ENCODE results near the gene SLC26A3. TPM values are rescaled to one million over a fixed set of nuclear protein-coding genes. Genes with fewer than 3 reads are reported as not detected.

The SLC26A3 gene
- total RNA-seq, 1 donor from 2014 or later, result not detected

DNA sequence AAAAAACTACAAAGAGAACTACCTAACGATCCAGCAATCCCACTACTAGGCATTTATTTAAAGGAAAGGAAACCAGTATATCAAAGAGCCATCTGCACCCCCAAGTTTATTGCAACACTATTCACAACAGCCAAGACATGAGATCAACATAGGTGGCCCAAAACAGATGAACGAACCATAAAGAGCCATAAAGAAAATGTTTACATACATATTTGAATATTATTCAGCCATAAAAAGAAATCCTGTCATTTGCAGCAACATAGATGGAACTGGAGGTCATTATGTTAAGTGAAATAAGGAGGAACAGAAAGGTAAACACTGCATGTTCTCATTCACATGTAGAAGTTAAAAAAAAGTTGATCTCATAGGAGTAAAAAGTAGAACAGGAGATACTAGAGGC is 15.6 kb upstream of the SLC26A3 start:
- Histone ChIP-seq H3K27me3 (ENCODE audit: control insufficient read depth in 3 of 3, insufficient read depth in 3 of 3, low read length in 3 of 3) (no peaks in the 10 kb centered on the region), H3K4me3 (ENCODE audit: low read length in 3 of 3) (no peak overlapping the region), H3K27ac (ENCODE audit: low read depth, low read length) (no peak overlapping the region), H3K9me3 (ENCODE audit: control insufficient read depth in 3 of 3, low read length in 3 of 3) (no peaks in the 10 kb centered on the region), H3K9ac (ENCODE audit: low read depth in 1 of 3, low read length in 3 of 3) (no peak overlapping the region), H3K4me1 (ENCODE audit: control insufficient read depth in 3 of 3, insufficient read depth in 3 of 3, low read length in 3 of 3) (no peaks in the 10 kb centered on the region), H3K36me3 (ENCODE audit: control insufficient read depth in 3 of 3, insufficient read depth in 3 of 3, low read length in 3 of 3) (no peaks in the 10 kb centered on the region)

DNA sequence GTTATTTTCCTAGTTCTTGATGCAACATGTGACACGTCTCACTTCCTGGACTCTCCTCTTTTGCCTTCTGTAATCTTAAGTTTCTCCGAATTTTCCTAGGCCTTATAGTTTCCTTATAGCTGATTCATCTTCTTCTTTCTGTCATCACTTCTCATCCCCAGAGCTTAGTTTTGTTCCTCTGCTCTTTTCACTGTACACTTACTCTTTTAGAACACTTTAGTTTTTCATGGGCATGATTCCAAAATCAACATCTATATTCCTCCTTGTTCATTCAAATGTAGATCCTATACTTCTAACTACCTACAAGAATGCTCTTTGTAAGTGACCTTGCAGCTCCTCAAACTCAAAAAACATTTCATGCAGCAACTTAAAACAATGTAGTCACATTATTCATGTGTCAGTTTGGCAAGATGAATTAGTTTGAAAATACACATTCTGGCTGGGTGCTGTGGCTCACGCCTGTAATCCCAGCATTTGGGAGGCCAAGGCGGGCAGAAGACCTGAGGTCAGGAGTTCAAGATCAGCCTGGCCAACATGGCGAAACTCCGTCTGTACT is 13.1 kb upstream of the SLC26A3 start:
- H3K36me3 ChIP-seq (ENCODE audit: control insufficient read depth in 3 of 3, insufficient read depth in 3 of 3, low read length in 3 of 3), result no peaks in the 10 kb centered on the region
- no peaks in the 10 kb centered on the region for H3K4me1 ChIP-seq (ENCODE audit: control insufficient read depth in 3 of 3, insufficient read depth in 3 of 3, low read length in 3 of 3)
- no peaks in the 10 kb centered on the region for H3K27me3 ChIP-seq (ENCODE audit: control insufficient read depth in 3 of 3, insufficient read depth in 3 of 3, low read length in 3 of 3)
- no peaks in the 10 kb centered on the region for H3K9me3 ChIP-seq (ENCODE audit: control insufficient read depth in 3 of 3, low read length in 3 of 3)
- H3K27ac ChIP-seq (ENCODE audit: low read depth, low read length), result no peak overlapping the region
- no peak overlapping the region for H3K9ac ChIP-seq (ENCODE audit: low read depth in 1 of 3, low read length in 3 of 3)
- no peak overlapping the region for H3K4me3 ChIP-seq (ENCODE audit: low read length in 3 of 3)

DNA sequence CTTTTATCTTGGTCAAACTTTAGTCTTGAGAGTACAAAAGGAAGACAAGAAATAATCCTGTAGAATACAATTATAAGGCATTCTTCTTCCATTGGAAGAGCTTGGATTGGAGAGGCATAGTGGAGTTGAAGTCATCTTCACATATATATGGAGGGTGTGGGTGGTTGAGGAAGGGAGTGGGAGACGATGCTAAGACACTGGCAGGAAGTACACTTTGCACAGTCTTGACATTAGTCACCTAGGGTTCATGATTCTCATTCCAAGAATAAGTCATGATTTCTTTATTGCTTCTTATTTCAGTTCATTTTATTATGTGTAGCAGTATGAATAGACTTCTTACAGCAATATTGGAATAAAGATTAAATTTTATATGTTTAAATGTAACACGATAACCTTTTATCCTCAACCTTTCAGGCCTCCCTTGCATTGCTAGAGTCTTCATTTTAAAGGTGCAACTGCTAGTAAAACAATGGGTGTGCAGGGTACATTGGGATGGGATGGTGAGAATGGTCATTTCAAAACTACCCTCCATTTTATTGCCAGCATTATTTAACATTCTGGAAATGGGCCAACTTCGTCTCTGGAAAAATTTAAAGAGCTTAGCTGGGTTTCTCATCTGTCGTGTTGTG is 12.3 kb upstream of the SLC26A3 start:
- Histone ChIP-seq H3K36me3 (ENCODE audit: control insufficient read depth in 3 of 3, insufficient read depth in 3 of 3, low read length in 3 of 3) (no peaks in the 10 kb centered on the region), H3K4me1 (ENCODE audit: control insufficient read depth in 3 of 3, insufficient read depth in 3 of 3, low read length in 3 of 3) (no peaks in the 10 kb centered on the region), H3K27ac (ENCODE audit: low read depth, low read length) (no peak overlapping the region), H3K4me3 (ENCODE audit: low read length in 3 of 3) (no peak overlapping the region), H3K9me3 (ENCODE audit: control insufficient read depth in 3 of 3, low read length in 3 of 3) (no peaks in the 10 kb centered on the region), H3K27me3 (ENCODE audit: control insufficient read depth in 3 of 3, insufficient read depth in 3 of 3, low read length in 3 of 3) (no peaks in the 10 kb centered on the region), H3K9ac (ENCODE audit: low read depth in 1 of 3, low read length in 3 of 3) (no peak overlapping the region)

DNA sequence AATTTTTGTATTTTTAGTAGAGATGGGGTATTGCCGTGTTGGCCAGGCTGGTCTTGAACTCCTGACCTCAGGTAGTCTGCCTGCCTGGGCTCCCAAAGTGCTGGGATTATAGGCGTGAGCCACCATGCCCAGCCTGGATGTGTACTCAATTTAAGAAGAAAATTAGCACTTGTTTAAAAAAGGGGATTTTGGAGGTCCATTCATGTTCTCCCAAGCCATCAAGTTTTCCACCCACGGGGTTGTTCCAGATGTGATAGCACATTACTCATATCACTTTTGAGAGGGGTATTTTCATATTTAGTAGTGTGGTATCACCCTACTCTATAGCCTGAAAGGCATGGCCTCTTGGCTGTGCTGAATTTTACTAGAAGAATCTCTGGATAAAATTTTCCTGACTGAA is 10.5 kb upstream of the SLC26A3 start:
- Histone ChIP-seq H3K9me3 (ENCODE audit: control insufficient read depth in 3 of 3, low read length in 3 of 3) (no peaks in the 10 kb centered on the region), H3K27me3 (ENCODE audit: control insufficient read depth in 3 of 3, insufficient read depth in 3 of 3, low read length in 3 of 3) (no peaks in the 10 kb centered on the region), H3K27ac (ENCODE audit: low read depth, low read length) (no peak overlapping the region), H3K9ac (ENCODE audit: low read depth in 1 of 3, low read length in 3 of 3) (no peak overlapping the region), H3K4me1 (ENCODE audit: control insufficient read depth in 3 of 3, insufficient read depth in 3 of 3, low read length in 3 of 3) (no peaks in the 10 kb centered on the region), H3K4me3 (ENCODE audit: low read length in 3 of 3) (no peak overlapping the region), H3K36me3 (ENCODE audit: control insufficient read depth in 3 of 3, insufficient read depth in 3 of 3, low read length in 3 of 3) (no peaks in the 10 kb centered on the region)

DNA sequence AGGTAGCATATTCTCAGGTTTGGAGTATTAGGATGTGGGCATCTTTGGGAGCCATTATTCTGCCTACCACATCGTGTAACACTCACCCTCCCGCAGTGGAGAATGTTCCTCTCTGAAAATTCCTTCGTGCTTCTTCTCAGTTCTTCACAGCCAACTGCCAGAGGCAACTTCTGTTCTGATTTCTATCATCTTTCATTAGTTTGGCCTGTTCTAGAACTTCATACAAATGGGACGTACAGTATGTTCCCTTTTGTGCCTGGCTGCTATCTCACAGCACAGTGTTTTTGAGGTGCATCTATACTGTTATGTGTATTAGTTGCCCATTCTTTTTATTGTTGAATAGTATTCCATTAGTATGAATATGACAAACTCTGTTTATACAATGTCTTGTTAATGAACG is 8.9 kb upstream of the SLC26A3 start:
- Histone ChIP-seq H3K27ac (ENCODE audit: low read depth, low read length) (no peak overlapping the region), H3K9me3 (ENCODE audit: control insufficient read depth in 3 of 3, low read length in 3 of 3) (no peaks in the 10 kb centered on the region), H3K9ac (ENCODE audit: low read depth in 1 of 3, low read length in 3 of 3) (no peak overlapping the region), H3K4me1 (ENCODE audit: control insufficient read depth in 3 of 3, insufficient read depth in 3 of 3, low read length in 3 of 3) (no peaks in the 10 kb centered on the region), H3K4me3 (ENCODE audit: low read length in 3 of 3) (no peak overlapping the region), H3K36me3 (ENCODE audit: control insufficient read depth in 3 of 3, insufficient read depth in 3 of 3, low read length in 3 of 3) (no peaks in the 10 kb centered on the region), H3K27me3 (ENCODE audit: control insufficient read depth in 3 of 3, insufficient read depth in 3 of 3, low read length in 3 of 3) (no peaks in the 10 kb centered on the region)

GRCh38 chr7:107810626-107811025 is 7.6 kb upstream of the SLC26A3 start:
- H3K36me3 ChIP-seq (ENCODE audit: control insufficient read depth in 3 of 3, insufficient read depth in 3 of 3, low read length in 3 of 3), result no peaks in the 10 kb centered on the region
- no peaks in the 10 kb centered on the region for H3K4me1 ChIP-seq (ENCODE audit: control insufficient read depth in 3 of 3, insufficient read depth in 3 of 3, low read length in 3 of 3)
- no peaks in the 10 kb centered on the region for H3K9me3 ChIP-seq (ENCODE audit: control insufficient read depth in 3 of 3, low read length in 3 of 3)
- H3K27me3 ChIP-seq (ENCODE audit: control insufficient read depth in 3 of 3, insufficient read depth in 3 of 3, low read length in 3 of 3), result no peaks in the 10 kb centered on the region
- no peak overlapping the region for H3K9ac ChIP-seq (ENCODE audit: low read depth in 1 of 3, low read length in 3 of 3)
- no peak overlapping the region for H3K27ac ChIP-seq (ENCODE audit: low read depth, low read length)
- H3K4me3 ChIP-seq (ENCODE audit: low read length in 3 of 3), result no peak overlapping the region

- no peak overlapping the region for H3K4me3 ChIP-seq (ENCODE audit: low read length in 3 of 3)
- H3K9ac ChIP-seq (ENCODE audit: low read depth in 1 of 3, low read length in 3 of 3), result no peak overlapping the region
Measured at GRCh38 chr7:107809179-107809578, 6.2 kb upstream of the SLC26A3 start.

GRCh38 chr7:107799647-107800264 is 3.3 kb downstream of the SLC26A3 start:
- H3K4me3 ChIP-seq (ENCODE audit: low read length in 3 of 3), result no peak overlapping the region
- H3K4me1 ChIP-seq (ENCODE audit: control insufficient read depth in 3 of 3, insufficient read depth in 3 of 3, low read length in 3 of 3), result no peaks in the 10 kb centered on the region
- no peak overlapping the region for H3K27ac ChIP-seq (ENCODE audit: low read depth, low read length)
- no peaks in the 10 kb centered on the region for H3K9me3 ChIP-seq (ENCODE audit: control insufficient read depth in 3 of 3, low read length in 3 of 3)
- no peaks in the 10 kb centered on the region for H3K27me3 ChIP-seq (ENCODE audit: control insufficient read depth in 3 of 3, insufficient read depth in 3 of 3, low read length in 3 of 3)
- H3K9ac ChIP-seq (ENCODE audit: low read depth in 1 of 3, low read length in 3 of 3), result no peak overlapping the region
- no peaks in the 10 kb centered on the region for H3K36me3 ChIP-seq (ENCODE audit: control insufficient read depth in 3 of 3, insufficient read depth in 3 of 3, low read length in 3 of 3)

More at GRCh38 chr7:107809179-107809578, 6.2 kb upstream of the SLC26A3 start:
- H3K27me3 ChIP-seq (ENCODE audit: control insufficient read depth in 3 of 3, insufficient read depth in 3 of 3, low read length in 3 of 3), result no peaks in the 10 kb centered on the region
- no peak overlapping the region for H3K27ac ChIP-seq (ENCODE audit: low read depth, low read length)
- no peaks in the 10 kb centered on the region for H3K4me1 ChIP-seq (ENCODE audit: control insufficient read depth in 3 of 3, insufficient read depth in 3 of 3, low read length in 3 of 3)
- no peaks in the 10 kb centered on the region for H3K9me3 ChIP-seq (ENCODE audit: control insufficient read depth in 3 of 3, low read length in 3 of 3)
- no peaks in the 10 kb centered on the region for H3K36me3 ChIP-seq (ENCODE audit: control insufficient read depth in 3 of 3, insufficient read depth in 3 of 3, low read length in 3 of 3)

DNA sequence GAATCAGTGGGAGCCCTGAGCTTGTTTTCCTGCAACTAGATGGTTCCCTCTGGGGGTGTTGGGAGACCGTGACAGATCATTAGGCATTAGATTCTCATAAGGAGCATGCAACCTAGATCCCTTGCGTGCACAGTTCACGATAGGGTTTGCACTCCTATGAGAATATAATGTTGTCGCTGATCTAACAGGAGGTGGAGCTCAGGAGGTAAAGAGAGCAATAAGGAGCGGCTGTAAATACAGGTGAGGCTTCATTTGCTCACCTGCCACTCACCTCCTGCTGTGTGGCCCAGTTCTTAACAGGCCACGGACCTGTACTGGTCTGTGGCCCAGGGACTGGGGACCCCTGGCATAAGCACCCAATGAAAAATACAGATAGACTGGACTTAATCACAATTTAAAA is 10.7 kb downstream of the SLC26A3 start:
- no peak overlapping the region for H3K9ac ChIP-seq (ENCODE audit: low read depth in 1 of 3, low read length in 3 of 3)
- no peaks in the 10 kb centered on the region for H3K27me3 ChIP-seq (ENCODE audit: control insufficient read depth in 3 of 3, insufficient read depth in 3 of 3, low read length in 3 of 3)
- no peak overlapping the region for H3K4me3 ChIP-seq (ENCODE audit: low read length in 3 of 3)
- H3K36me3 ChIP-seq (ENCODE audit: control insufficient read depth in 3 of 3, insufficient read depth in 3 of 3, low read length in 3 of 3), result no peaks in the 10 kb centered on the region
- no peaks in the 10 kb centered on the region for H3K4me1 ChIP-seq (ENCODE audit: control insufficient read depth in 3 of 3, insufficient read depth in 3 of 3, low read length in 3 of 3)
- H3K9me3 ChIP-seq (ENCODE audit: control insufficient read depth in 3 of 3, low read length in 3 of 3), result no peaks in the 10 kb centered on the region
- H3K27ac ChIP-seq (ENCODE audit: low read depth, low read length), result no peak overlapping the region

DNA sequence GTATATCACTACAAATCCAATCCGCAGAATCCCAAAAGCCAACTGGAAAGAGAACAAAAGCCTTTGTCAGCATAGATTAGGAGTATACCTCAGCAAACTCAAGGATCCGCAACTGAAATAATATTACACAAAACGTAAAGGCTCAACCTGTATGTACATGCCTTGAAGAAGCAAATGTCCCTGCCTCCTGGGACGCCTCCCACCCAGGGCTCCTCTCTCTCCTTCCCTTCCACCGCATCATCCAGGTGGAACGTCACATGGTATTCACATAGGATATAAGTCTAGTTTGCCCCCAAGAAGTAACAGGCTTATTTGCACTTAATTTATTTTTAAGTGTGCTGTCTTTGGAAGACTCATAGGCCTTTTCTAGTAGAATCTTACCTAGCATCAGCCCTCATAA is 13.4 kb downstream of the SLC26A3 start:
- Histone ChIP-seq H3K4me3 (ENCODE audit: low read length in 3 of 3) (no peak overlapping the region), H3K27ac (ENCODE audit: low read depth, low read length) (no peak overlapping the region), H3K27me3 (ENCODE audit: control insufficient read depth in 3 of 3, insufficient read depth in 3 of 3, low read length in 3 of 3) (no peaks in the 10 kb centered on the region), H3K4me1 (ENCODE audit: control insufficient read depth in 3 of 3, insufficient read depth in 3 of 3, low read length in 3 of 3) (no peaks in the 10 kb centered on the region), H3K9me3 (ENCODE audit: control insufficient read depth in 3 of 3, low read length in 3 of 3) (no peaks in the 10 kb centered on the region), H3K9ac (ENCODE audit: low read depth in 1 of 3, low read length in 3 of 3) (no peak overlapping the region), H3K36me3 (ENCODE audit: control insufficient read depth in 3 of 3, insufficient read depth in 3 of 3, low read length in 3 of 3) (no peaks in the 10 kb centered on the region)

Data from skeletal muscle tissue (tissue), 4 donors.